Vagina (tissue), 2 donors: ENCODE data around the gene BRAP. TPM values are rescaled to one million over a fixed set of nuclear protein-coding genes. Genes with fewer than 3 reads are reported as not detected.

Experiments used
- DNase-seq, 2 donors: peaks; one replicate each; pipeline ENCODE4 v3.0.0-alpha.2; 2017; ENCODE audit errors: extremely low spot score in 2 of 2
- H3K27ac ChIP-seq: fragments of 200-600 bp; sonication (generic); one replicate; pipeline ENCODE4 v1.5.1; 2019
- H3K27me3 ChIP-seq: fragments of 200-600 bp; sonication (generic); one replicate; pipeline ENCODE4 v1.5.1; 2019
- H3K36me3 ChIP-seq, 2 donors: fragments of 200-600 bp; sonication (generic); one replicate each; pipeline ENCODE4 v1.5.1; 2017 to 2019
- H3K4me1 ChIP-seq: fragments of 200-600 bp; sonication (generic); one replicate; pipeline ENCODE4 v1.5.1; 2019
- H3K4me3 ChIP-seq, 2 donors: fragments of 200-600 bp; sonication (generic); 1 replicate in 1 of 2; 2 replicates in 1 of 2; pipeline ENCODE4 v1.5.1; 2016 to 2019
- H3K9me3 ChIP-seq: fragments of 200-600 bp; sonication (generic); one replicate; pipeline ENCODE4 v1.5.1; 2019
- CTCF ChIP-seq, 3 experiments: fragments of 450-650 bp in 2 of 3; fragments of 200-600 bp in 1 of 3; sonication (generic) in 1 of 3; IDR thresholded peaks; one replicate each; pipeline ENCODE4 v1.5.1; 2017 to 2019; ENCODE audit warnings: antibody characterized with exemption in 3 of 3, mild to moderate bottlenecking in 2 of 3, moderate library complexity in 2 of 3
- POLR2A ChIP-seq, 2 donors: fragments of 450-650 bp; IDR thresholded peaks; one replicate each; pipeline ENCODE4 v1.6.1; 2017; ENCODE audit warnings: antibody characterized with exemption in 2 of 2, mild to moderate bottlenecking in 2 of 2, moderate library complexity in 2 of 2
- POLR2AphosphoS5 ChIP-seq, 2 donors: sonication (generic); formaldehyde crosslinking; IDR thresholded peaks; one replicate each; pipeline ENCODE4 v1.9.0; 2017; ENCODE audit warnings: antibody characterized with exemption in 2 of 2, mild to moderate bottlenecking in 2 of 2, low read depth in 1 of 2; ENCODE audit not compliant: insufficient read depth in 1 of 2
- intact Hi-C: fragments of 100-400 bp; cut with DNase I; formaldehyde crosslinking; loops from one replicate; pipeline ENCODE4 v1.15.1; 2023
- total RNA-seq: library from RNA; depleted of rRNA; stranded (reverse); fragments of >200 nt; gene quantifications from one replicate; pipeline ENCODE4 v1.2.3, GENCODE V29; 2016

Gene BRAP
- total RNA-seq, 1 donor from 2014 or later: 14.0 TPM

- TF ChIP-seq POLR2A (IDR thresholded peaks at IDR 0.05) (no peak), POLR2AphosphoS5 (IDR thresholded peaks at IDR 0.05; ENCODE audit: insufficient read depth in 1 of 2, low read depth in 1 of 2) (no peak), CTCF (IDR thresholded peaks at IDR 0.05) (no peak)
- DNase-seq: no peak
- Histone ChIP-seq H3K36me3 (peaks cover 2 to 24% of the 10 kb centered on the region in 2 donors), H3K27ac (peak overlapping the region; percentile 22), H3K27me3 (no peaks in the 10 kb centered on the region), H3K9me3 (no peaks in the 10 kb centered on the region), H3K4me3 (no peak overlapping the region), H3K4me1 (no peaks in the 10 kb centered on the region)
- intact Hi-C loops: no loop called here
Observed at GRCh38 chr12:111642681-111643426, 42.9 kb downstream of the BRAP start.

GRCh38 chr12:111640506-111640905, 45.2 kb downstream of the BRAP start:
- Histone ChIP-seq H3K36me3 (peaks cover 0 to 11% of the 10 kb centered on the region in 2 donors), H3K27me3 (no peaks in the 10 kb centered on the region), H3K4me1 (peaks cover 20% of the 10 kb centered on the region), H3K27ac (no peak overlapping the region), H3K9me3 (no peaks in the 10 kb centered on the region), H3K4me3 (no peak overlapping the region)
- DNase-seq: no peak
- intact Hi-C loops: no loop called here
- no peak for TF ChIP-seq POLR2A (IDR thresholded peaks at IDR 0.05)
- no peak for TF ChIP-seq CTCF (IDR thresholded peaks at IDR 0.05)
- TF ChIP-seq POLR2AphosphoS5 (IDR thresholded peaks at IDR 0.05; ENCODE audit: insufficient read depth in 1 of 2, low read depth in 1 of 2): no peak

GRCh38 chr12:111638556-111638955, 47.2 kb downstream of the BRAP start:
- no peaks in the 10 kb centered on the region for H3K27me3 ChIP-seq
- DNase-seq: no peak
- peaks cover 0 to 1% of the 10 kb centered on the region in 2 donors for H3K36me3 ChIP-seq
- no peak overlapping the region for H3K4me3 ChIP-seq
- intact Hi-C loops: loop anchor here (5.0 kb wide), 1 partner anchor 41 kb away; the partner anchor contains the start of gene ATXN2
- H3K27ac ChIP-seq: no peak overlapping the region
- TF ChIP-seq POLR2A (IDR thresholded peaks at IDR 0.05): no peak
- TF ChIP-seq CTCF (IDR thresholded peaks at IDR 0.05): no peak
- no peak for TF ChIP-seq POLR2AphosphoS5 (IDR thresholded peaks at IDR 0.05; ENCODE audit: insufficient read depth in 1 of 2, low read depth in 1 of 2)
- H3K9me3 ChIP-seq: no peaks in the 10 kb centered on the region
- H3K4me1 ChIP-seq: peaks cover 25% of the 10 kb centered on the region

- intact Hi-C loops: loop anchor here (5.0 kb wide), 1 partner anchor 39 kb away; the partner anchor contains the start of gene ATXN2
- H3K27me3 ChIP-seq: no peaks in the 10 kb centered on the region
- no peaks in the 10 kb centered on the region for H3K36me3 ChIP-seq
- DNase-seq: peak in 1 of 2 donors; percentile 91
- H3K4me3 ChIP-seq: peak overlapping the region; percentile 4 to 24
- H3K4me1 ChIP-seq: peaks cover 25% of the 10 kb centered on the region
- TF ChIP-seq POLR2AphosphoS5 (IDR thresholded peaks at IDR 0.05; ENCODE audit: insufficient read depth in 1 of 2, low read depth in 1 of 2) (peak; percentile 30 to 62), CTCF (IDR thresholded peaks at IDR 0.05) (no peak), POLR2A (IDR thresholded peaks at IDR 0.05) (no peak)
- no peaks in the 10 kb centered on the region for H3K9me3 ChIP-seq
- peak overlapping the region; percentile 83 for H3K27ac ChIP-seq
Observed at GRCh38 chr12:111636209-111636945, 49.4 kb downstream of the BRAP start.
